Measurements from ENCODE around the gene FOXJ3.

DNA sequence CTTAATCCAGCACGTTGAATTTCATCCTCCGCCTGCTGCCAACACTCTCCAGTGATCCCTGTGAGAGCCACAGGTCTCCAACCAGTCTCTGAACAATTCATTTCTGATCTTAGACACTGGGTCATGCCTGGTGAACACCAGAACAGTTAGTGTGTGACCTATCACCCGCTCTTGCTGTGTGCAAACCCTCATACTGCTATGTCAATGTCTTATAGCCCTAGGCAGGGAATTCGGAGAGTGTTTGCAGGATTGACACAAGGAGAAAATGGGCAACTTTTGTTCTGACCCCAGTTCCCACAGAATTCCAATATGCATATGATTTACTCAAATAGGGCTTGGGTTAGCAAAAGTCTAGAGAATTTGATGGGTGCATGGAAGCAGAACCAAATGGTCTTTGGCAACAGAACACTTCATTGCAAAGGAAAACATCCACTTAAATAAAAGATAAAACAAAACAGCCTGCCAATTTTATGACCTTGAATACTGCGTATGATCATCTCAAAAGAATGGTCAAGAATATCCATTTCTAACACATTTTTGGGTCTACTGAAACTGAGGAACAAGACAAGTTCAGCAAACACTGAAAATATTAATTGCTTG is 204.9 kb downstream of the FOXJ3 start:
- TF ChIP-seq EZH2 (IDR thresholded peaks at IDR 0.05; ENCODE audit: insufficient read depth, poor library complexity, severe bottlenecking) (no peak), EZH2phosphoT487 (IDR thresholded peaks at IDR 0.05; ENCODE audit: insufficient read depth, low read depth) (no peak)

Measured in GM23248 (cell line).